ENCODE data around the gene ABHD2. TPM values are rescaled to one million over a fixed set of nuclear protein-coding genes. Genes with fewer than 3 reads are reported as not detected.
"Not testable (repeated sequence)": the region's sequence is repeated elsewhere in the genome, so short reads cannot be mapped to it uniquely, and the experiment has no call there.

Gene ABHD2
- total RNA-seq, 2 experiments from 2014 or later = 41.5 to 52.1 TPM

DNA sequence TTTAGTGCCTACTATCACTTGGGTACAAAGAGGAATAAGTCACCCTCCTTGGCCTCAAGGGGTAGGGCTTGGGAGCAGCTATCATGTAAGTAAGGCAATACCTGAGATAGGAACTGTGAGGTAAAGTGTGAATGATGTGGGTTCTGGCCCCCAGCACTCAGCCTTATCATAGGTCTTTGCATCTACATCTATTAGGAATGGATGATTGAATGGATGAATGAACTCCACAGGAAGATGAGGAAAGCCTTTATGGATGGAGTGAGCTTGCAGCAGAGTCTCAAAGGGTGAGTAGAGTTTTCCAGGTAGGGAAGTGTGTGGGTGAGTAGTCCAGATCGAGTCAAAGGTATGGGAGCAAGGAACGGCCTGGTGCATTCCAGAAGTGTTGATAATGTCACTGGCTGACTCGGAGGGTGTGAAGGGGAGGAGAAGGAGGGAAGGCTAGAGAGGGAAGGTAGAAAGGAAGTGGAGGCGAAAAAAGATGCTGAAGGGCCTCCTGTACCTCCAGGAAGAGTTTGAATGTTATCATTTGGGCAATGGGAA, 13.1 kb upstream of the ABHD2 start:
- ChIA-PET CTCF (interaction anchor here (0.7 to 4.2 kb wide), 7 partner anchors 16 to 103 kb away, joined by 3 to 21 read pairs (median 3); no protein-coding TSS in a partner anchor), POLR2A (no interaction called here)
- no peaks in the 10 kb centered on the region for H3K36me3 Mint-ChIP-seq (ENCODE audit: low read depth)
- no peak for DNase-seq
- no peak overlapping the region for H3K4me3 Mint-ChIP-seq
- H3K27me3 Mint-ChIP-seq = peaks cover 2% of the 10 kb centered on the region
- no peak for ATAC-seq
- H3K27ac Mint-ChIP-seq = no peak overlapping the region
- intact Hi-C loops (cut with DNase I, micrococcal nuclease) = no loop called here
- no peaks in the 10 kb centered on the region for H3K9me3 Mint-ChIP-seq (ENCODE audit: low read depth)
- peaks cover 22% of the 10 kb centered on the region for H3K4me1 Mint-ChIP-seq

DNA sequence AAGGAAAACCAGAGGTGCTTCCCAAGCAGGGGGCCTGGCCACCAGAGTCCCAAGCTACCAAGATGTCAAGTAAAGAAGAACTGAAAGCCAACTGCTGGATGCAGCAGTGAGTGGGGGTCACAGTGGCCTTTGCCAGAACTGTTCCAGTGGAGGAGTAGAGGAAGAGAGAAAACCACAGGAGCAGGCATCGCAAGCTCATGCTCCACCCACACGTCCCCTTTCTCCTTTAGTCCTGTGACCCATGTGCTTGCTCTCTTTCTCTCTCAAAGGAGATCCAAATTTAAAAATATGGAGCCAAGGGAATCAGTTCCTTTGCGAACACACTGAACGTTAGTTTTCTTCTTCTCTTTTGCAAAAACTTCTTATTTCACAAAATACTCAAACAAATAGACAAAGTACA, 12.4 kb upstream of the ABHD2 start:
- DNase-seq (no peak), ATAC-seq (no peak)
- H3K36me3 Mint-ChIP-seq (ENCODE audit: low read depth) = no peaks in the 10 kb centered on the region
- H3K4me1 Mint-ChIP-seq = peaks cover 22% of the 10 kb centered on the region
- CTCF ChIA-PET = interaction anchor here (0.9 to 3.1 kb wide), 4 partner anchors 15 to 96 kb away, joined by 3 to 13 read pairs (median 6); no protein-coding TSS in a partner anchor
- H3K27ac Mint-ChIP-seq = no peak overlapping the region
- no peaks in the 10 kb centered on the region for H3K9me3 Mint-ChIP-seq (ENCODE audit: low read depth)
- POLR2A ChIA-PET = no interaction called here
- H3K27me3 Mint-ChIP-seq = peaks cover 2% of the 10 kb centered on the region
- intact Hi-C loops (cut with DNase I, micrococcal nuclease) = no loop called here
- no peak overlapping the region for H3K4me3 Mint-ChIP-seq

DNA sequence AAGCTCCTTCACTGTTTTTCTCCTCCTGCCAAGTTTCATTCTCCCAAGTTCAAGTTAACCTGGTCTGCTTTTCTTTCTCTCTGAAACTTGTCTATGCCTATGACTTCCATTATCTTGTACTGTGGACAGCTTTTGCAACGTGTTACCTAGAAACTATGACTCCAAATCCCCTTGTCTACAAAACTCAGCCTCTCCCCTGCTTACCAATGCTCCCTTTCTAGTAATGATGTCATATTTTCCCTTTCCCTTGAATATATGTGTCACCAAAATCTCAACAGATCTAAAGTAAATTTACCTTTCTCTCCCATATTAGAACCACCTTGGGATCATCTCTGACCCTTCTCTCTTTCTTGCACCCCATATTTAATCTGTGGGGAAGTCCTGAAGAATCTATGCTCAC, 10.5 kb upstream of the ABHD2 start:
- POLR2A ChIA-PET = no interaction called here
- Mint-ChIP-seq H3K27me3 (peaks cover 2% of the 10 kb centered on the region), H3K9me3 (ENCODE audit: low read depth) (no peaks in the 10 kb centered on the region), H3K27ac (peak overlapping the region; percentile 9), H3K4me1 (peaks cover 22% of the 10 kb centered on the region), H3K36me3 (ENCODE audit: low read depth) (no peaks in the 10 kb centered on the region), H3K4me3 (no peak overlapping the region)
- ATAC-seq (peak; percentile 94), DNase-seq (no peak)
- CTCF ChIA-PET = interaction anchor here (0.6 to 3.1 kb wide), 6 partner anchors 13 to 176 kb away, joined by 3 to 13 read pairs (median 4); no protein-coding TSS in a partner anchor
- intact Hi-C loops (cut with DNase I, micrococcal nuclease) = no loop called here

DNA sequence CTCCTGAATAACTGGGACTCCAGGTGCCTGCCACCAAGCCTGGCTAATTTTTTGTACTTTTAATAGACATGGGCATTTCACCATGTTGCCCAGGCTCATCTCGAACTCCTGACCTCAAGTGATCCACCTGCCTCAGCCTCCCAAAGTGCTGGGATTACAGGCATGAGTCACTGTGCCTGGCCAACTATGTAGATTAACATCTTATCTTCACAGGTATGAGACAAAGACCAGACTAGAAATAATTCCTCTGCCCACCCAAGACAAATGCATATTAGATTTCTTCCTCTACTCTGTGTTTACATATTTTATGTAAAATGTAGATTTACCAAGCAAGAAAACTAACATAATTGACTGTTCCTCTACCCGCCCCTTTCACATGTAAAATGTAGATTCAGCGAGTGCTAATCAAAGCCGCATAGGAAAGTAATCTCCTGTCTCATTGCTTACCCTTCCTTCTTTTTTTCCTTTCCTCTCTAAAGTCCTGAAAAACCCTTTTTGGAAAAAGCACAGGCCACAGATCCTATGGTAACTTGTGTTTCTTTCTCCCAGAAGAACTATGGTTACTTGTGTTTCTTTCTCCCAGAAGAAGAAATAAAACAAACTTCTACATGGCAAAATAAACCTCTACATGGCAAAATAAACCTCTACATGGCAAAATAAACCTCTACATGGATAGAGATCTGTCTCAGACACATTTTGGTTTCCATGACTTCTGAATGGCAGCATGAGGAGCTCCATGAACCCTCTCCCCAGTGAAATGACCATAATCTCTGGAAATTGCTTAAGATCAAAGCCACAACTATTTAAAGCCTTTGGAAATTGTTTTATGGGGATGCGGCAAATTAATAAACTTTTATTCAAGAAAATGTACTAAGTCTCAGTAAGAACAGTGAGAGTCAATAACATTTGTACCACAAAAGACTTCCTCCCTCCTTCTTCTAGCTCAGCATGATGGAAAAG, 9.1 kb upstream of the ABHD2 start:
- ChIA-PET CTCF (interaction anchor here (1.0 to 1.8 kb wide), 4 partner anchors 9 to 99 kb away, joined by 4 to 12 read pairs (median 6); partner anchors contain the start of gene ABHD2), POLR2A (interaction anchor here (0.7 kb wide), 1 partner anchor 9 kb away, joined by 3 read pairs; the partner anchor contains the start of gene ABHD2)
- Mint-ChIP-seq H3K9me3 (ENCODE audit: low read depth) (no peaks in the 10 kb centered on the region), H3K4me3 (no peak overlapping the region), H3K27ac (no peak overlapping the region), H3K36me3 (ENCODE audit: low read depth) (no peaks in the 10 kb centered on the region), H3K4me1 (peaks cover 22% of the 10 kb centered on the region), H3K27me3 (peaks cover 2% of the 10 kb centered on the region)
- DNase-seq = no peak
- intact Hi-C loops (cut with DNase I, micrococcal nuclease) = no loop called here
- no peak for ATAC-seq

DNA sequence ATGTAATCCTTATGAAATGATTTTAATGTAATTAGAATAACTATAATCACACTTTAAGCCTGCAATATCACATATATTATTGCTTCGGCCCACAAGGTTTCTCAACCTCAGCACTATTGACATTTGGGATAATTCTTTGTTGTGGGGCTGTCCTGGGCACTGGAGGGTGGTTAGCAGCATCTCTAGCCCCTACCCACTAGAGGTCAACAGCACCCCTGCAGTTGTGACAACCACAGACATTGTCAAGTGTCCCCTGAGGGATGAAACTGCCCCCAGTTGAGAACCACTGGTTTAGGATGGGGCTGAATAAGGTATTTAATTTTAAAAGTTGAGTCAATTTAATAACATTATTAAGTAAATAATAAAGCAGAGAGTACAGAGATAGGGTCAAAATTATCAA, 6.4 kb upstream of the ABHD2 start:
- no peak for ATAC-seq
- ChIA-PET POLR2A (no interaction called here), CTCF (no interaction called here)
- Mint-ChIP-seq H3K4me3 (no peak overlapping the region), H3K36me3 (ENCODE audit: low read depth) (no peaks in the 10 kb centered on the region), H3K9me3 (ENCODE audit: low read depth) (no peaks in the 10 kb centered on the region), H3K27me3 (no peaks in the 10 kb centered on the region), H3K4me1 (peaks cover 12% of the 10 kb centered on the region), H3K27ac (no peak overlapping the region)
- intact Hi-C loops (cut with DNase I, micrococcal nuclease) = no loop called here
- DNase-seq = no peak

DNA sequence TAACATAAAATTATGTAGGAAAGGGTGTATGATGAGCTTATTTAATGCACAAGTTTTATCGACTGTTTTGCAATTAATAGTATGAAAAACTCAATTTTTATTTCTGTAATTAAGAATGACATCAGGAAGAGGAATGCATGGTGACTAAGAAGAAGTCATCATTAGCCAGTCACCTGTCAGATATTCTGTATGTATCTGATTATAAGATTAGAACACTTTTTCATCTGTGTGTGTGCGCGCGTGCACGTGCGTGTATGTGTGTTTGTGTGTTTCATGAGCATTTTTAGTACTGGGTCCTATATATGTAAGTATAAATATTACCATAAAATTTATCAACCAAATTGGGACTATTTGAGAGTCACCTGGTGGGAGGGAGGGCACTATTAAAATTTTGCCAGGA, 5.0 kb upstream of the ABHD2 start:
- CTCF ChIA-PET = interaction anchor here (0.7 to 0.9 kb wide), 2 partner anchors 85 to 88 kb away, joined by 3 to 4 read pairs; no protein-coding TSS in a partner anchor
- no peak overlapping the region for H3K27ac Mint-ChIP-seq
- ATAC-seq (no peak), DNase-seq (no peak)
- peaks cover 2% of the 10 kb centered on the region for H3K4me1 Mint-ChIP-seq
- no peaks in the 10 kb centered on the region for H3K27me3 Mint-ChIP-seq
- no peaks in the 10 kb centered on the region for H3K9me3 Mint-ChIP-seq (ENCODE audit: low read depth)
- intact Hi-C loops (cut with DNase I, micrococcal nuclease) = no loop called here
- POLR2A ChIA-PET = no interaction called here
- H3K4me3 Mint-ChIP-seq = no peak overlapping the region
- no peaks in the 10 kb centered on the region for H3K36me3 Mint-ChIP-seq (ENCODE audit: low read depth)

DNA sequence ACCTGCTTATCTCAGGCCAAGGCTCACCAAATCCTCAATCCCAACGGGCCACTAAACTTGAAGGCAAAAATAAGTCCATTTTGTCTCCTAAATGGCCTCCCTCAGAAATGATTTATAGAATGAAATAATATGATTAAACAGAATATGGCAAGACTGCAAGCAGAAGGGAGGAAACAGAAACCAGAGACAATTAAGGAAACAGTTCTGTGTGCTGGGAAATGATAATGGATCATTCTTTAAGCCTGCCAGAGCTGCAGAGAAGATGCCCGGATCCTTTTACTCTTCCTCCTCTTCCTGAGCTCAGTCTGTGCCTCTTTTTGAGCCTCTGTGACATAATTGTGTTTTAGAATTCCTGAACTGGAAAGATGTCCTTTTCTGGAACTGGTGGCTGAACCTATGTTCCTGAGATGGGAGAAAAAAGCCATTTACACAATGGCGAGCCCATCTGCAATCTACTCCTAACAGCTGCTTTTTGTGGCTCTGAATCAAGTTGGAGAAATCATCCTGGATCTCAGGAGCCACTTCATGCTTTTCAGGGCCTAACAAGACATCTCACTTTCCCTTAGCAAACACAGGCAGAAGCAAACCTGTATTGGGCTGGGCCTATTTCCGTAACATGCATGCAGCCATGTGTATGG, 2.8 kb upstream of the ABHD2 start:
- no peak overlapping the region for H3K27ac Mint-ChIP-seq
- no peaks in the 10 kb centered on the region for H3K27me3 Mint-ChIP-seq
- no peak for ATAC-seq
- H3K4me3 Mint-ChIP-seq = no peak overlapping the region
- H3K4me1 Mint-ChIP-seq = peaks cover 13% of the 10 kb centered on the region
- CTCF ChIA-PET = interaction anchor here (1.0 to 1.1 kb wide), 2 partner anchors 12 to 91 kb away, joined by 3 read pairs; no protein-coding TSS in a partner anchor
- no peaks in the 10 kb centered on the region for H3K36me3 Mint-ChIP-seq (ENCODE audit: low read depth)
- intact Hi-C loops (cut with DNase I, micrococcal nuclease) = loop anchor here in 1 of 2 experiments (5.0 kb wide), 2 partner anchors 173 to 193 kb away; partner anchors contain the start of gene MFGE8
- no peaks in the 10 kb centered on the region for H3K9me3 Mint-ChIP-seq (ENCODE audit: low read depth)
- no peak for DNase-seq
- POLR2A ChIA-PET = no interaction called here

DNA sequence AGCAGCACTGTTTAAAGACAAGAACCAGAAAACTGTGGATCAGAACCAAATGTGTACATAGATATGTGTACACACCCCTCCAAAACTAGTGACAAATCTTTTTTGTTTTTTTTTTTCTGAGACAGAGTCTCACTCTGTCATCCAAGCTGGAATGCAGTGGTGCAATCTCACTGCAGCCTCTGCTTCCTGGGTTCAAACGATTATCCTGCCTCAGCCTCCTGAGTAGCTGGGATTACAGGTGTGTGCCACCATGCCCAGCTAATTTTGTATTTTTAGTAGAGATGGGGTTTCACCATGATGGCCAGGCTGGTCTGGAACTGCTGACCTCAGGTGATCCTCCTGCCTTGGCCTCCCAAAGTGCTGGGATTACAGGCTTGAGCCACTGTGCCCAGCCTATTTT, 2.3 kb upstream of the ABHD2 start:
- H3K4me3 Mint-ChIP-seq; POLR2A ChIA-PET; H3K9me3 Mint-ChIP-seq (ENCODE audit: low read depth); ATAC-seq; H3K27me3 Mint-ChIP-seq; DNase-seq; H3K27ac Mint-ChIP-seq; H3K36me3 Mint-ChIP-seq (ENCODE audit: low read depth): not testable (repeated sequence)
- CTCF ChIA-PET = interaction anchor here (0.7 to 1.1 kb wide), 4 partner anchors 29 to 92 kb away, joined by 3 to 4 read pairs (median 3); no protein-coding TSS in a partner anchor
- intact Hi-C loops (cut with DNase I, micrococcal nuclease) = loop anchor here in 1 of 2 experiments (5.0 kb wide), 2 partner anchors 174 to 194 kb away; partner anchors contain the start of gene MFGE8
- H3K4me1 Mint-ChIP-seq = peaks cover 18% of the 10 kb centered on the region

DNA sequence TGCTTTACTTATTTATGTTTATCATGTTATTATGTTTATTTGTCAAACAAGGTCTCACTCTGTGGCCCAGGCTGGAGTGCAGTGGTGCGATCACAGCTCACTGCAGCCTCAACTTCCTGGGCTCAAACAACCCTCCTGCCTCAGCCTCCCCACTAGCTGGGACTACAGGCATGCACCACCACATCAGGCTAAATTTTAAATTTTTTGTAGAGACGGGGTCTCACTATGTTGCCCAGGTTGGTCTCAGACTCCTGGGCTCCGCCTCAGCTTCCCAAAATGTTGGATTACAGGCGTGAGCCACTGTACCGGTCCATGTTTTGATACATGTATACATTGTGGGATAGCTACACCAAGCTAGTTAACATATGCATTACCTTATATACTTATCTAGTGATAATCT, 1.9 kb upstream of the ABHD2 start:
- H3K27ac Mint-ChIP-seq; H3K4me3 Mint-ChIP-seq; H3K27me3 Mint-ChIP-seq; ATAC-seq; H3K9me3 Mint-ChIP-seq (ENCODE audit: low read depth); POLR2A ChIA-PET; DNase-seq; H3K36me3 Mint-ChIP-seq (ENCODE audit: low read depth): not testable (repeated sequence)
- CTCF ChIA-PET = interaction anchor here (0.7 to 1.1 kb wide), 4 partner anchors 29 to 92 kb away, joined by 3 to 4 read pairs (median 3); no protein-coding TSS in a partner anchor
- intact Hi-C loops (cut with DNase I, micrococcal nuclease) = loop anchor here in 1 of 2 experiments (5.0 kb wide), 2 partner anchors 174 to 194 kb away; partner anchors contain the start of gene MFGE8
- H3K4me1 Mint-ChIP-seq = peaks cover 23% of the 10 kb centered on the region

DNA sequence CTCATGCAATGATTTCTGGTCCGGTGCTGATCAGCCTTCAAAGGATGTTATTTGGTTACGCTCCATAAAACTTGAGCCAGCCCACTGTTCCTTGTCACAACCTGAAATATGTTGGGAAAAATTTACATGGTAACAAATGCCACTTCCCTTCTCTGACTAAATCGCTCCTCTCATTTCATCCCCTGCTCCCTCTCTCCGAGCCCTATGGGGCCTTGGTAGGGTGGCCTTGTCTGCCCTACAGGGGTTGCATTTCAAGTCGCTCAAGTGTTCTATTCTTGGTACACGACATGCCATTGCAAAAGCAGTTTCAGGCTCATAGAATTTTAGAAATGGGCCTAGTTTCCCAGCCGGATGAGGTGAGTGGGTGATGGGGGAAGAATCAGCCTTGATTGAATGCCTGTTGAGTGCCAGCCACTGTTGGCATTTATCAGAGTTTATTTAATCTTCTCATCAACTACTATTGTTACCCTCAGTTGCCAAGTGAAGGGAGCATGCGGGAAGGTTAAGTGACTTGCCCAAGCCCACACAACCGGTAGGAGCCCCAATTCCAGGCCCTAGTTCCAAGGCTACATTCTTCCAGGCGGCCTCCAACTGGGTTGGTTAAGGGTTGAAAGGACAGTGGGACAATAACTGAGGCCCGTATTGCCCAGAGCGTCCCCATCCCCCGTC, 961 bp upstream of the ABHD2 start:
- intact Hi-C loops (cut with DNase I, micrococcal nuclease) = loop anchor here in 1 of 2 experiments (5.0 kb wide), 2 partner anchors 175 to 195 kb away; partner anchors contain the start of gene MFGE8
- H3K36me3 Mint-ChIP-seq (ENCODE audit: low read depth) = peaks cover 4% of the 10 kb centered on the region
- no peak for ATAC-seq
- DNase-seq = no peak
- H3K9me3 Mint-ChIP-seq (ENCODE audit: low read depth) = no peaks in the 10 kb centered on the region
- ChIA-PET CTCF (interaction anchor here (0.7 to 5.2 kb wide), 7 partner anchors 28 to 182 kb away, joined by 3 to 38 read pairs (median 4); no protein-coding TSS in a partner anchor), POLR2A (interaction anchor here (1.0 to 2.7 kb wide), 7 partner anchors 13 to 449 kb away, joined by 3 to 9 read pairs (median 4); partner anchors contain the start of gene ISG20)
- no peaks in the 10 kb centered on the region for H3K27me3 Mint-ChIP-seq
- peaks cover 31% of the 10 kb centered on the region for H3K4me1 Mint-ChIP-seq
- no peak overlapping the region for H3K27ac Mint-ChIP-seq
- no peak overlapping the region for H3K4me3 Mint-ChIP-seq

All from activated CD4-positive, alpha-beta T cell treated with anti-CD3 and anti-CD28 coated beads for 36 hours (primary cell).